GM12891 (cell line): ENCODE measurements around the gene TRIM13. TPM values are rescaled to one million over a fixed set of nuclear protein-coding genes. Genes with fewer than 3 reads are reported as not detected.
"Not testable (repeated sequence)": the region's sequence is repeated elsewhere in the genome, so short reads cannot be mapped to it uniquely, and the experiment has no call there.

Experiments
- DNase-seq: peaks from one replicate; pipeline ENCODE4 v3.0.0; 2011; ENCODE audit warnings: low spot score; ENCODE audit not compliant: insufficient read length
- FAIRE-seq: peaks from 2 replicates; lab custom pipeline; 2011; peaks lifted over from hg19 to GRCh38; lab: Jason Lieb, UNC
- PAX5 ChIP-seq: IDR thresholded peaks from 2 replicates; pipeline ENCODE4 v1.6.1; 2011; ENCODE audit warnings: low read length, moderate library complexity, mild to moderate bottlenecking; ENCODE audit not compliant: insufficient read depth, severe bottlenecking
- POLR2A ChIP-seq: IDR thresholded peaks from 2 replicates; pipeline ENCODE4 v1.6.1; 2011; ENCODE audit warnings: low read depth, low read length, control low read depth
- POLR2AphosphoS5 ChIP-seq: IDR thresholded peaks from 2 replicates; pipeline ENCODE4 v1.6.1; 2011; ENCODE audit warnings: low read depth, low read length, control low read depth
- POU2F2 ChIP-seq: IDR thresholded peaks from 2 replicates; pipeline ENCODE4 v1.6.1; 2011; ENCODE audit warnings: low read depth, mild to moderate bottlenecking, control low read depth, low read length, moderate library complexity
- SPI1 ChIP-seq: IDR thresholded peaks from 2 replicates; pipeline ENCODE4 v1.6.1; 2011; ENCODE audit warnings: low read depth, low read length, control low read depth
- TAF1 ChIP-seq: IDR thresholded peaks from 2 replicates; pipeline ENCODE4 v1.6.1; 2011; ENCODE audit warnings: low read depth, low read length, control low read depth
- polyA plus RNA-seq: library from polyadenylated mRNA; unstranded; fragments of >200 nt; gene quantifications from one replicate; pipeline ENCODE4 v1.2.1, GENCODE V29; 2012; ENCODE audit warnings: low read depth, missing spikeins, inconsistent platforms; ENCODE audit not compliant: missing spikeins

TRIM13 gene
- 16.2 TPM for polyA plus RNA-seq

DNA sequence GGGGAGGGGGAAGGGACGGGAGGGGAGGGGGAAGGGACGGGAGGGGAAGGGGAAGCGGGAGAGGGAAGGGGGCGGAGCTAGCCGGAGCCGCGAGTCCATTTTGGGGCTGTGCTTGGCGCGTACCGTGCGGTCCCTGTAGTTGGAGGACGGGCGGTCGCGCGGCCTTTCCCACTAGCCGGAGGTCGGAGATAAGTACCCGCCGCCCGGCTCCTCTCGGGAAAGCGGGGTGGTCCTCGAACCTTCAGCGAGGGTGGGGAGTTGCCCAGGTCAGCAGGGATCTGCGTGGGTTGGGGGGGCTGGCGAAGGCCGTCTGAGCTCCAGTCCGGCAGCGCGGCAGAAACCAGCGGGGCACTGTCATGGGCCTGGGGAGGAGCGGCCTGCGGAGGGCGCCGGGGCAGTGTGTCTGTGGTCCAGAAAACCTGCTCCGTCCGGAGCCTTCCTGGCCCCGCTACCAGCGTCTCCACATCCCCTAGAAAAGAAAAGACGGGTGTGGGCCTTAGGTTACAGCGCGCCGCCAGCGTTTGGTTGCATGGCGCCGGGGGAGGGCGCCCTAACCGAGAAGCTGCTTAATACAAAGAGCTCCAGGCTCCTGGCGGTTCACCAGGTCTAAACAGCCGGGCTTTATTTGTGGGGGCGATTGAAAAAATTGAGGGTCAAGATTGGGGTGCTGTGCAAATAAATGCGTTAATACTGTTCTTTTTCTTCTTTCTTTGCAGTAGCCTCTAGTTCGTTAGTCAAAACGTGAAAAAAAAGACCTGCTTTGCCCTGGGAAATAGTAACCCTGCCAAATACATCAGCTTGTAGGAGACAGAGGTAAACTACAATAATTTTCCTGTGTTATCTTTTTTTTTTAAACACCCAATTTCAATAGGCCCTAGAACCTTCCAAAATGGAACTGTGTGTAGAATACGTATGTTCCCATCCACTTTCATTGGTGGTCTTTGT, at the start of gene TRIM13:
TSS of gene TRIM13 (plus strand) at position 92 of the 945 bp plus-strand sequence. CDS start 14,899 bp downstream, outside the sequence.
- FAIRE-seq (no peak), DNase-seq (peak; percentile 60)
- TF ChIP-seq POLR2A (peak; percentile 70; the same call in 1 of the 2 replicates), POLR2AphosphoS5 (peak; percentile 71; the same call in 1 of the 2 replicates), POU2F2 (no peak), TAF1 (no peak), SPI1 (peak; percentile 38; the same call in 1 of the 2 replicates)

GRCh38 chr13:49948777-49949270, 48.0 kb upstream of the TRIM13 start:
- not testable (repeated sequence) for DNase-seq, FAIRE-seq

DNA sequence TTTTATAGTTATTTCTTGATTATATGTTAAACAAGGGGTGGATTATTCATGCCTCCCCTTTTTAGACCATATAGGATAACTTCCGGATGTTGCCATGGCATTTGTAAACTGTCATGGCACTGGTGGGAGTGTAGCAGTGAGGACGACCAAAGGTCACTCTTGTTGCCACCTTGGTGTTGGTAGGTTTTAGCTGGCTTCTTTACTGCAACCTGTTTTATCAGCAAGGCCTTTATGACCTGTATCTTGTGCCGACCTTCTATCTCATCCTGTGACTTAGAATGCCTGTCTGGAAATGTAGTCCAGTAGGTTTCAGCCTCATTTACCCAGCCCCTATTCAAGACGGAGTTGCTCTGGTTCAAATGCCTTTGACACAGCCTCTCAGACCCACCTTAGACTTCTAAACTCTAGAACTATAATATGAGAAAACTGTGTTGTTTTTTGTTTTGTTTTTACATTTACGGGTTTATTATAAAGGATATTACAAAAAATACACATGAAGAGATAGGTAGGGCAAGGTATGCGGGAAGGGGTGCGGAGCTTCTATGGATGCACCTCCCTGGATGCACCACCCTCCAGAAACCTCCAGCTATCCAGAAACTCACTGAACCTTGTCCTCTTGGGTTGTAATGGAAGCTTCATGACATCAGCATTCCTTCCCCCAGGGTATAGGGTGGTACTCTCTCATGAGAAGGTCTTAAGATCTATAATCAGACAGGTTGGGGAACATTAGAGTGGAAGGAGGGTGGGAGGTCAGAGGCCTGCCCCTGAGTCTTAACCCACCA, 44.9 kb upstream of the TRIM13 start:
- TF ChIP-seq PAX5 (no peak), POU2F2 (no peak)
- DNase-seq (no peak), FAIRE-seq (no peak)

GRCh38 chr13:49953560-49953959, 43.3 kb upstream of the TRIM13 start:
- TF ChIP-seq SPI1 (no peak), PAX5 (no peak), POLR2A (no peak), TAF1 (no peak), POU2F2 (no peak), POLR2AphosphoS5 (no peak)
- no peak for DNase-seq
- no peak for FAIRE-seq

- DNase-seq (no peak), FAIRE-seq (no peak)
- no peak for TF ChIP-seq POLR2AphosphoS5
- no peak for TF ChIP-seq PAX5
- TF ChIP-seq POU2F2, result no peak
- TF ChIP-seq POLR2A, result no peak
- TF ChIP-seq SPI1, result no peak
- TF ChIP-seq TAF1, result no peak
Observed at GRCh38 chr13:49954674-49955455, 42.0 kb upstream of the TRIM13 start.

- FAIRE-seq (no peak), DNase-seq (no peak)
- TF ChIP-seq TAF1 (no peak), POLR2AphosphoS5 (no peak), SPI1 (no peak), PAX5 (no peak), POLR2A (no peak), POU2F2 (no peak)
Observed at GRCh38 chr13:49956131-49956530, 40.7 kb upstream of the TRIM13 start.

- DNase-seq, result no peak
- TF ChIP-seq TAF1, result no peak
- no peak for TF ChIP-seq SPI1
- TF ChIP-seq POLR2AphosphoS5, result no peak
- TF ChIP-seq POLR2A, result no peak
- TF ChIP-seq PAX5, result no peak
- no peak for TF ChIP-seq POU2F2
- FAIRE-seq, result no peak
Observed at GRCh38 chr13:49958321-49958720, 38.5 kb upstream of the TRIM13 start.

- no peak for DNase-seq
- no peak for FAIRE-seq
- TF ChIP-seq SPI1, result no peak
- no peak for TF ChIP-seq PAX5
- no peak for TF ChIP-seq TAF1
- no peak for TF ChIP-seq POLR2AphosphoS5
- TF ChIP-seq POLR2A, result no peak
- no peak for TF ChIP-seq POU2F2
Observed at GRCh38 chr13:49967456-49967855, 29.4 kb upstream of the TRIM13 start.

- DNase-seq (no peak), FAIRE-seq (no peak)
- no peak for TF ChIP-seq PAX5
- no peak for TF ChIP-seq POLR2AphosphoS5
- no peak for TF ChIP-seq POU2F2
- TF ChIP-seq SPI1, result no peak
- TF ChIP-seq TAF1, result no peak
- TF ChIP-seq POLR2A, result no peak
Observed at GRCh38 chr13:49972709-49973108, 24.1 kb upstream of the TRIM13 start.
